HG03558 (cell line): Measurements from ENCODE around the gene HOXD9.

ENCODE experiments used
- ATAC-seq: cut with Tn5 transposase; IDR thresholded peaks from one replicate; pipeline ENCODE4 v1.9.1; 2021; ENCODE audit warnings: moderate number of reproducible peaks; ENCODE audit not compliant: unreplicated experiment; ENCODE audit errors: extremely low read depth

The HOXD9 gene

GRCh38 chr2:176150584-176151441, 28.3 kb downstream of the HOXD9 start:
- ATAC-seq = no peak

- ATAC-seq = no peak
Observed at GRCh38 chr2:176151442-176152287, 29.1 kb downstream of the HOXD9 start, which contains the start of gene HOXD4. Gene HOXD4 (plus strand): TSS chr2:176151550. CDS start chr2:176151634, 84 bp downstream.

GRCh38 chr2:176152350-176153181, 30.0 kb downstream of the HOXD9 start:
- ATAC-seq = no peak

GRCh38 chr2:176154576-176155252, 32.2 kb downstream of the HOXD9 start:
- ATAC-seq = no peak

GRCh38 chr2:176155356-176156044, 33.0 kb downstream of the HOXD9 start:
- no peak for ATAC-seq

GRCh38 chr2:176156301-176156806, 33.8 kb downstream of the HOXD9 start:
- ATAC-seq = no peak

- ATAC-seq = no peak
Observed at GRCh38 chr2:176156807-176157498, 34.4 kb downstream of the HOXD9 start, which contains the start of gene HOXD3. Gene HOXD3 (plus strand): TSS chr2:176157307. CDS start chr2:176169115, 11,808 bp downstream.

- ATAC-seq = no peak
Observed at GRCh38 chr2:176157499-176158185, 35.1 kb downstream of the HOXD9 start.

- no peak for ATAC-seq
Observed at GRCh38 chr2:176158186-176158591, 35.7 kb downstream of the HOXD9 start.

- no peak for ATAC-seq
Observed at GRCh38 chr2:176158855-176159662, 36.5 kb downstream of the HOXD9 start.

GRCh38 chr2:176159663-176160250, 37.2 kb downstream of the HOXD9 start:
- ATAC-seq = no peak

GRCh38 chr2:176160251-176160985, 37.9 kb downstream of the HOXD9 start:
- no peak for ATAC-seq

GRCh38 chr2:176160986-176161824, 38.7 kb downstream of the HOXD9 start:
- no peak for ATAC-seq

- no peak for ATAC-seq
Observed at GRCh38 chr2:176161825-176162626, 39.5 kb downstream of the HOXD9 start.
